Liver (tissue), 9 donors: ENCODE measurements around the gene RESP18. TPM values are rescaled to one million over a fixed set of nuclear protein-coding genes. Genes with fewer than 3 reads are reported as not detected.
"Not testable (repeated sequence)": the region's sequence is repeated elsewhere in the genome, so short reads cannot be mapped to it uniquely, and the experiment has no call there.

ENCODE experiments used
- DNase-seq: peaks from one replicate; pipeline ENCODE4 v3.0.0-alpha.2; 2017; ENCODE audit warnings: low spot score
- H3K27ac ChIP-seq, 2 donors: one replicate each; pipeline ENCODE4 v1.7.0; 2013; ENCODE audit warnings: inconsistent platforms in 2 of 2, low read length in 2 of 2, control low read depth in 1 of 2, low read depth in 1 of 2, mild to moderate bottlenecking in 1 of 2
- H3K27me3 ChIP-seq, 4 donors: one replicate each; pipeline versions ENCODE4 v1.6.1 to v1.7.0; 2013; ENCODE audit warnings: low read length in 3 of 4, inconsistent platforms in 1 of 4, mild to moderate bottlenecking in 1 of 4, moderate library complexity in 1 of 4; ENCODE audit not compliant: control insufficient read depth in 4 of 4, insufficient read depth in 4 of 4
- H3K36me3 ChIP-seq, 4 donors: one replicate each; pipeline versions ENCODE4 v1.6.1 to v1.7.0; 2013; ENCODE audit warnings: low read length in 3 of 4, mild to moderate bottlenecking in 3 of 4, low read depth in 1 of 4, moderate library complexity in 1 of 4; ENCODE audit not compliant: control insufficient read depth in 4 of 4, insufficient read depth in 3 of 4
- H3K4me1 ChIP-seq, 4 donors: one replicate each; pipeline versions ENCODE4 v1.6.1 to v1.7.0; 2013; ENCODE audit warnings: low read length in 3 of 4, mild to moderate bottlenecking in 3 of 4, moderate library complexity in 1 of 4; ENCODE audit not compliant: control insufficient read depth in 4 of 4, insufficient read depth in 4 of 4
- H3K4me3 ChIP-seq, 3 donors: one replicate each; pipeline versions ENCODE4 v1.6.1 to v1.7.0; 2013; ENCODE audit warnings: low read length in 3 of 3, control low read depth in 1 of 3, low read depth in 1 of 3, mild to moderate bottlenecking in 1 of 3
- H3K9ac ChIP-seq, 2 donors: one replicate each; pipeline ENCODE4 v1.7.0; 2013; ENCODE audit warnings: low read length in 2 of 2, mild to moderate bottlenecking in 2 of 2, moderate library complexity in 2 of 2, control low read depth in 1 of 2, low read depth in 1 of 2
- H3K9me3 ChIP-seq, 4 donors: one replicate each; pipeline versions ENCODE4 v1.6.1 to v1.7.0; 2013; ENCODE audit warnings: low read length in 3 of 4; ENCODE audit not compliant: control insufficient read depth in 4 of 4
- ATF3 ChIP-seq: IDR thresholded peaks from 2 replicates; pipeline ENCODE4 v1.6.1; 2016; ENCODE audit warnings: antibody characterized with exemption
- CTCF ChIP-seq: fragments of 150-350 bp; IDR thresholded peaks from 2 replicates; pipeline ENCODE4 v1.5.1; 2017; ENCODE audit warnings: improper control_type of control experiment, low read depth, low read length; ENCODE audit not compliant: missing input control
- EGR1 ChIP-seq, 2 donors: IDR thresholded peaks; 2 replicates each; pipeline ENCODE4 v1.6.1; 2016 to 2018; ENCODE audit warnings: antibody characterized with exemption in 2 of 2, low read depth in 2 of 2
- FOXA1 ChIP-seq: IDR thresholded peaks from 2 replicates; pipeline ENCODE4 v1.6.1; 2016; ENCODE audit warnings: antibody characterized with exemption
- FOXA2 ChIP-seq: IDR thresholded peaks from 2 replicates; pipeline ENCODE4 v1.6.1; 2016; ENCODE audit warnings: antibody characterized with exemption
- GABPA ChIP-seq, 2 donors: IDR thresholded peaks in 1 of 2; conservative IDR thresholded peaks in 1 of 2; 2 replicates each; pipeline ENCODE4 v1.6.1; 2016; ENCODE audit warnings: antibody characterized with exemption in 2 of 2, mild to moderate bottlenecking in 1 of 2, moderate library complexity in 1 of 2
- HNF4A ChIP-seq, 2 donors: conservative IDR thresholded peaks; 2 replicates each; pipeline ENCODE4 v1.6.1; 2016; ENCODE audit warnings: antibody characterized with exemption in 2 of 2, mild to moderate bottlenecking in 2 of 2
- HNF4G ChIP-seq: IDR thresholded peaks from 2 replicates; pipeline ENCODE4 v1.6.1; 2016; ENCODE audit warnings: antibody characterized with exemption
- JUND ChIP-seq, 2 donors: IDR thresholded peaks; 2 replicates each; pipeline ENCODE4 v1.6.1; 2016; ENCODE audit warnings: antibody characterized with exemption in 2 of 2
- MAX ChIP-seq: IDR thresholded peaks from 2 replicates; pipeline ENCODE4 v1.6.1; 2016; ENCODE audit warnings: antibody characterized with exemption
- NR2F2 ChIP-seq: IDR thresholded peaks from 2 replicates; pipeline ENCODE4 v1.6.1; 2016; ENCODE audit warnings: antibody characterized with exemption
- RAD21 ChIP-seq, 2 donors: IDR thresholded peaks; 2 replicates each; pipeline ENCODE4 v1.6.1; 2016; ENCODE audit warnings: antibody characterized with exemption in 2 of 2, mild to moderate bottlenecking in 2 of 2
- REST ChIP-seq: IDR thresholded peaks from 2 replicates; pipeline ENCODE4 v1.6.1; 2016; ENCODE audit warnings: antibody characterized with exemption, mild to moderate bottlenecking
- RXRA ChIP-seq, 2 donors: IDR thresholded peaks; 2 replicates each; pipeline ENCODE4 v1.6.1; 2017 to 2018; ENCODE audit warnings: antibody characterized with exemption in 2 of 2, mild to moderate bottlenecking in 1 of 2
- SP1 ChIP-seq: IDR thresholded peaks from 2 replicates; pipeline ENCODE4 v1.6.1; 2018; ENCODE audit warnings: antibody characterized with exemption, mild to moderate bottlenecking
- TAF1 ChIP-seq: conservative IDR thresholded peaks from 2 replicates; pipeline ENCODE4 v1.6.1; 2016; ENCODE audit warnings: antibody characterized with exemption, mild to moderate bottlenecking
- YY1 ChIP-seq: IDR thresholded peaks from 2 replicates; pipeline ENCODE4 v1.6.1; 2016; ENCODE audit warnings: antibody characterized with exemption, mild to moderate bottlenecking
- WGBS: extraction: QIAGEN DNeasy Blood & Tissue Kit; methylation state at CpG from one replicate; pipeline ENCODE4 v1.1.7; 2013; 5-methylcytosine and 5-hydroxymethylcytosine counted together
- polyA plus RNA-seq, 2 donors: library from polyadenylated mRNA; stranded (reverse) in 1 of 2; unstranded in 1 of 2; fragments of 200-250 nt in 1 of 2; fragments of >200 nt in 1 of 2; fragmentation: Nextera tagmentation in 1 of 2; extraction: Ambion mirVana in 1 of 2; gene quantifications; one replicate each; pipeline versions ENCODE4 v1.2.1 to v1.2.3, GENCODE V29; 2013 to 2015
- total RNA-seq, 2 donors: library from RNA; depleted of rRNA; stranded (reverse); fragments of >200 nt; gene quantifications; one replicate each; pipeline ENCODE4 v1.2.3, GENCODE V29; 2014
- TF ChIP-seq, protein P1 (sequence below): IDR thresholded peaks from 2 replicates; pipeline ENCODE4 v1.6.1; 2016; ENCODE audit warnings: antibody characterized with exemption
- donor health status: healthy.
- donor health status: healthy.
- donor health status: healthy.
- donor health status: healthy.
- donor health status: healthy.

The RESP18 gene
- total and polyA plus RNA-seq, 4 donors = not detected

- 86% methylated on average over 10 of the region's 10 CpGs for WGBS
- TF ChIP-seq YY1 (no peak), TAF1 (no peak), RAD21 (IDR thresholded peaks at IDR 0.05) (no peak), HNF4G (no peak), EGR1 (IDR thresholded peaks at IDR 0.05; ENCODE audit: low read depth in 2 of 2) (no peak), ATF3 (no peak), SP1 (no peak), JUND (IDR thresholded peaks at IDR 0.05) (no peak), HNF4A (conservative IDR thresholded peaks at IDR 0.05) (no peak), MAX (no peak), REST (no peak), GABPA (IDR thresholded peaks at IDR 0.05 in 1 of 2, conservative IDR thresholded peaks at IDR 0.05 in 1 of 2) (no peak), FOXA1 (no peak), CTCF (no peak), FOXA2 (no peak), RXRA (IDR thresholded peaks at IDR 0.05) (no peak), NR2F2 (no peak)
- TF ChIP-seq, protein P1, sequence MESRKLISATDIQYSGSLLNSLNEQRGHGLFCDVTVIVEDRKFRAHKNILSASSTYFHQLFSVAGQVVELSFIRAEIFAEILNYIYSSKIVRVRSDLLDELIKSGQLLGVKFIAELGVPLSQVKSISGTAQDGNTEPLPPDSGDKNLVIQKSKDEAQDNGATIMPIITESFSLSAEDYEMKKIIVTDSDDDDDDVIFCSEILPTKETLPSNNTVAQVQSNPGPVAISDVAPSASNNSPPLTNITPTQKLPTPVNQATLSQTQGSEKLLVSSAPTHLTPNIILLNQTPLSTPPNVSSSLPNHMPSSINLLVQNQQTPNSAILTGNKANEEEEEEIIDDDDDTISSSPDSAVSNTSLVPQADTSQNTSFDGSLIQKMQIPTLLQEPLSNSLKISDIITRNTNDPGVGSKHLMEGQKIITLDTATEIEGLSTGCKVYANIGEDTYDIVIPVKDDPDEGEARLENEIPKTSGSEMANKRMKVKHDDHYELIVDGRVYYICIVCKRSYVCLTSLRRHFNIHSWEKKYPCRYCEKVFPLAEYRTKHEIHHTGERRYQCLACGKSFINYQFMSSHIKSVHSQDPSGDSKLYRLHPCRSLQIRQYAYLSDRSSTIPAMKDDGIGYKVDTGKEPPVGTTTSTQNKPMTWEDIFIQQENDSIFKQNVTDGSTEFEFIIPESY = no peak
- H3K4me3 ChIP-seq = no peak overlapping the region
- no peak for DNase-seq
- peaks cover 7 to 29% (median 23%) of the 10 kb centered on the region in 4 donors for H3K36me3 ChIP-seq
- H3K27ac ChIP-seq = no peak overlapping the region
- no peaks in the 10 kb centered on the region for H3K27me3 ChIP-seq
- no peaks in the 10 kb centered on the region for H3K4me1 ChIP-seq
- no peaks in the 10 kb centered on the region for H3K9me3 ChIP-seq
- H3K9ac ChIP-seq = no peak overlapping the region
Measured at GRCh38 chr2:219287580-219288265, 44.8 kb downstream of the RESP18 start.

GRCh38 chr2:219287116-219287440 is 45.5 kb downstream of the RESP18 start:
- H3K27me3 ChIP-seq, H3K9ac ChIP-seq: not testable (repeated sequence)
- WGBS = 91% methylated on average over 6 of the region's 6 CpGs

More at GRCh38 chr2:219287116-219287440, 45.5 kb downstream of the RESP18 start:
- not testable (repeated sequence) for H3K4me1 ChIP-seq, DNase-seq, H3K9me3 ChIP-seq, H3K4me3 ChIP-seq, H3K27ac ChIP-seq
- H3K36me3 ChIP-seq = peaks cover 7 to 35% (median 29%) of the 10 kb centered on the region in 4 donors
